Activated CD4-positive, alpha-beta T cell treated with anti-CD3 and anti-CD28 coated beads, Interleukin-2, Interleukin-4, amounts not matched to agents 100 ng/mL and 50 ng/mL, durations not matched to agents 16 hours and 8 hours (primary cell): ENCODE results near the gene CADPS.

ENCODE experiments used
- DNase-seq: peaks from one replicate; pipeline ENCODE4 v3.0.0-alpha.2; 2020; ENCODE audit warnings: low spot score

CADPS gene

DNA sequence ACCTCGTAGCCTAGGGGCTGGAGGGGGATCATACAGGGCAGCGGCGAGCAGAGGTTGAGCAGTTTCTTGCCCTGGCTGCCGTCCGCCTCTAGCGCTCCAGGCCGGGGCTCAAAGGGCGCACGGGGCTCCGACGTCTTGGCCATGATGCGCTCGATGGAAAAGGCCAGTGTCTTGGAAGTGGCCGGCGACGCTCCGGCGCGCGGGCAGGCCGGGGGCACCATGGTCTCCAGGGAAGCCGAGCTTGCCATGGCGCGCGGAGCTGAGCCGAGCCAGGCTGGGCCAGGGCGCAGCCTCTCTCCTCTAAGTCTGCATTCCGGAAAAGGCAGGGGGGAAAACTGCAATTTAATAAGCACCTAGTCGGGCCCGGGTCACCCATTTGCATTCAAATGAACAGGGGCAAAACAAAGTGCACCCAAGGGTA lies 502.6 kb downstream of the CADPS start:
- no peak for DNase-seq

DNA sequence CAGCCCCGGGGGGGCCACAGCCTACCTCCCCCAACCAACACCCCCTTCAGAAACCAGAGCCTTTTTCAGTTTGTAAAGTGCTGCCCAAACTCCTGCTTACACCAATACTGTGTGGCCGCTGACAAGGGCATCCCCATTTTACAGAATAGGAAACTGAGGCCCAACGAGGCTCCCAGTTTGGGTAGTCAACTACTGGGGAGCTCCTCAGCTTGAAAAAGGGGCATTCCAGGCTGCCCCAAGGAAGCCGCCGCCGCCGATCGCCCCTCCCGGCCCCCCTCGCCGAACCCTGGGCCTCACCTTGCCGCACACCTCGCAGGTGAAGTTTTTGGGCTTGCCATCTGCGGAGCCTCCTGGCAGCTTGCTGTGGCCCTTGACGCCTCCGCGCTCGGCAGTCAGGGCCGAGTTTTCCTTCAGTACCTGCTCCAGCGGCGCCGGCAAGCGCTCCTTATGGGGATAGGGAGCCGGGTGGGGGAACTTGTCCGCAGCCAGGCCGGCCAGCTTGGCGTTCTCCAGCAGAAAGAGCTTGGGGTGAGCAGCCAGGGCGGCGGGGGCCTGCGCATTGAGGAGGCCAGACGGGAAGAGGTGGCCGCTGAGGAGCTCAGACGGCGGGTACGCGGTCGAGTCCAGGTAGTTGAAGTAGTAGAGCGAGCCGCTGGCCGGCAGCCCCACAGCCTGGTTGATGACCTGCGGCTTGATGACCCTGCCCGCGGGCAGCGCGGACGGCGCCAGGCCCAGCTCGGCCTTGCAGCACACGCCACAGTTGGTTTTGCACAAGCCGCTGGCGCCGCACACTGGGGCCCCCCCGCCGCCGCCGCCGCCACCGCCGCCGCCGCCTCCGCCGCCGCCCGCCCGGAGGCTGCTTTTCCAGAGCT lies 503.3 kb downstream of the CADPS start:
- no peak for DNase-seq

DNA sequence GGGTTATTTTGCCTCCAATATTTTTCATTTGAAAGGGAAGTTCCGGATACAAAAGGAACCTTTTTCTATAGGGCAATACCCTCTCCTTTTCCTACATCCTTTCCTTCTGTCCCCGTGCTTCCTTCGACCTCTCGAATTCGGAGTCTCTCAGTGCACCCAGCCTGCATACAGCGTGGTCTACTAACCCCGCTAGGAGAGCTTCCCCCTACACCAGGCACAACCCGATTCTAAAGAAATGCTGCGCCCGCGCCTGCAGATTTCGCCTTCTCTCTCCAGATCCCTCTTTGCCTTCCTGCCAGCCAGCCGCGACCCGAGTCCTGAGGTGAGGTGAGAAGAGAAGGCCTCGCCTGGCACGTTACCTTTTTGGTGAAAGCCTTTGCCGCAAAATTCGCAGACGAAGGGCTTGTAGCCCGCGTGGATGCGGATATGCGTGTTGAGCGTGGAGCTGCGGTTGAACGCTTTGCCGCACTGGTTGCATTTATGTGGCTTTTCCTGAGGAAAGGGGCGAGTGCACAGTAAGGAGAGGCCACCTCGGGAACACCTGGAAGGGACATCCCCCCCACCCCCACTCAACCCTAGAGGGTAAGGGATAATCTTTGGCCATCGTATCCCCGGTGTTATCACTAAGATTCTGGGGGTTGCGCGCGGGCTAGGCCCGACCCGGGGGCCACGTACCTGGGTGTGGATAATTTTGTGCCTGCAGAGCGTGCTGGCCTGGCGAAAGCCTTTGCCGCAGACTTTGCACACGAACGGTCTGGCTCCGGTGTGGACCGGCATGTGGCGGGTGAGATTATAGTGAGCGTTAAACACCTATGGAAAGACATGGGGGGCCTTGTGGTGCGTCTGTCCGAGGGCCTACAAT lies 504.1 kb downstream of the CADPS start:
- no peak for DNase-seq

- no peak for DNase-seq
These were observed 504.9 kb downstream of the CADPS start for GRCh38 chr3:62370112-62370857.

GRCh38 chr3:62369476-62369743 lies 505.8 kb downstream of the CADPS start:
- no peak for DNase-seq

GRCh38 chr3:62368705-62369475 lies 506.3 kb downstream of the CADPS start:
- DNase-seq, result no peak

GRCh38 chr3:62368290-62368704 lies 506.9 kb downstream of the CADPS start:
- no peak for DNase-seq

DNA sequence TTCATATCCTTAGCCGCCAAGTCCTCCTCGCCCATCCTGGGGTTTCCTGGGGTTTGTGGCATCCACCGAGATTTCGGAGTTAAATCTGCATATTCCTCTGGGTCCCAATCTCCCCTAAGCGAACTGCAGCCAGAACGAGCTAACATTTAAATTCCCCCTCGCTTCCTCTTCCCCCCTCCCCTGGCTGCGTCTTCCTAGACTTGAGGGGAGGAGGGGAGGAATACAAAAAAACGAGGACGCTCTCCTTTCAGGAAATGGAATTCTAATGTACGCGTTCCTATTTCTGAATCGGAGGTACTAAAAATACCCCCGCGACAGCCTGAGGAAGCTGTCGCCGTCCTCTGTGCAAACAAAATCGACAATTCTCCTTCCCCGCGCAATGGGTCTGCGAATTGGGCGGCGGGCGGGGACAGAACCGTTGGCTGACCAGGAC lies 507.4 kb downstream of the CADPS start:
- no peak for DNase-seq

GRCh38 chr3:62366126-62366484 lies 509.1 kb downstream of the CADPS start:
- DNase-seq, result no peak

- no peak for DNase-seq
These were observed 509.7 kb downstream of the CADPS start for GRCh38 chr3:62365391-62366125.

DNA sequence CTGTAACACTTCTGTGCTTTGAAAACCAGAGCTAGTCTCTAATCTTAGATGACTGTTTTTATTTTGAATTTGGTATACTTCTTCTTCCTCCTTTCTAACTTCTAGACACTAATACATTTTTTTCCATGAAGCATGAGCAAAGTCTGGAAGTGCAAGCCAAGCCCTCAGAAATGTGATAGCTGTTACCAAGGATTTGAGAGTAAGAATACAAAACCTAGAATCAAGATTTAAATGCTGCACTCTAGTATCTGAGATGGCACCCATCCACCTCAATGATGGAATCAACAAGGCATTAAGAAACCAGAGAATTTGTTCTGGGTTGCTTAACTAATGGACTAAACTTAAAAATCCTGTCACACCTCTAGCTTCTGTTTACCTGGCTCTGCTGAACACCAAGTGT lies 511.0 kb downstream of the CADPS start:
- DNase-seq, result no peak

DNA sequence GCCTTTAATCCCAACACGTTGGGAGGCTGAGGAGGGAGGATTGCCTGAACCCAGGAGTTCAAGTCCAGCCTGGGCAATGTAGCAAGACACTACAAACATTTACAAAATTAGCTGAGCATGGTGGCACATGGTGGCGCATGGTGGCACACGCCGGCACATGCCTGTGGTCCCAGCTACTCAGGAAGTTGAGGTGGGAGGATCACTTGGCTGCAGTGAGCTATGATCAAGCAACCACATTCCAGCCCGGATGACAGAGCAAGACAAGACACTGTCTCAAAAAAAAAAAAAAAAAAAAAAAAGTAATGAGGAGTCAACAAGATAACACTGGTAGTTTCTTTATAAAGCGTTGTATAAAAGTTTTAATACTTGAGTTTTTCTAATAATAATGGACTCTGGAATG lies 511.9 kb downstream of the CADPS start:
- DNase-seq, result no peak

DNA sequence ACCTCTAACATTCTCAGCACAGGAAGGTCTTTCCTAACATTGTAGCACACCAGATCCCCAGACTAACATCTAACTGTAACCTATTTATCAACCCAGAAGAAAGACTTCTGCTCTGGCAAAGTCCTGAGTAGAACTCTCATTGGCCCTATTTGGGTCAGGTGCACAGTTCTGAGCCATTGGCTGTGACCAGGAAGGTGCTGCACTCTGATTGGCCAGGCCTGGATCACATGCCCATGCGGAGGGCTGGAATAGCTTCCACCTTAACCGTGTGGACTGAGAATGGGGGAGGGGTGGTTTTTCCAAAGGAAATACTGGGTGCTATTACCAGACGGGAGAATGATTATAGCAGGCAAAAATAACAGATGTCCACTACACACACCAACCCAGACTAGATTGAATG lies 513.4 kb downstream of the CADPS start:
- DNase-seq, result no peak

DNA sequence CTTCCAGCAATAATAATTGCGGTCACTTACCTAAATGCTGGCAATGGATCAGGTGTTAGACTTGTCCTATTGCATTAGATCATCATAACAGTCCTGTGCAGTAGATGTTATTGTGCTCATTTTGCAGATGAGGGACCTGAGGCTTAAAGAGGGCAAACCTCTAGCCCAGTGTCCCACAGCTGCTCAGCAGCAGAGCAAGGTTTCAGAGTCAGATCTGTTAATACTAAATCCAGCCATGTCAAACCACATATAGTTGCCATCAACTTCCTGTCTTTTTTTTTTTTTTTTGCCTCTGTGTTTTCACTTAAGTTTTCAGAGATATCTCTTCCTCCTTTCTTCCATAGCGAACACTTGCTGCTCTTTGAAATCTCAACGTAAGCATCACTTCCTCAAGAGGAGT lies 514.0 kb downstream of the CADPS start:
- DNase-seq, result no peak

- no peak for DNase-seq
These were observed 515.7 kb downstream of the CADPS start for GRCh38 chr3:62359531-62359930.

- no peak for DNase-seq
These were observed 518.9 kb downstream of the CADPS start for GRCh38 chr3:62356356-62356755.

GRCh38 chr3:62355703-62356102 lies 519.5 kb downstream of the CADPS start:
- no peak for DNase-seq
